Choroid plexus epithelial cell (primary cell): ENCODE data around the gene RAD21L1.

Experiments used
- DNase-seq: peaks from one replicate; pipeline ENCODE4 v3.0.0-alpha.2; 2010; ENCODE audit warnings: low read depth
- H3K4me3 ChIP-seq: 2 replicates; pipeline ENCODE4 v1.5.1; 2011; ENCODE audit warnings: low read depth, mild to moderate bottlenecking, control low read depth, low read length, moderate library complexity
- TF ChIP-seq, protein P1 (sequence below): conservative IDR thresholded peaks from 2 replicates; pipeline ENCODE4 v1.5.1; 2011; ENCODE audit warnings: low read depth, mild to moderate bottlenecking, control low read depth, inconsistent platforms, low read length, moderate library complexity

The RAD21L1 gene

GRCh38 chr20:1204576-1204975, 21.3 kb upstream of the RAD21L1 start:
- DNase-seq = no peak
- H3K4me3 ChIP-seq = no peak overlapping the region
- TF ChIP-seq, protein P1, sequence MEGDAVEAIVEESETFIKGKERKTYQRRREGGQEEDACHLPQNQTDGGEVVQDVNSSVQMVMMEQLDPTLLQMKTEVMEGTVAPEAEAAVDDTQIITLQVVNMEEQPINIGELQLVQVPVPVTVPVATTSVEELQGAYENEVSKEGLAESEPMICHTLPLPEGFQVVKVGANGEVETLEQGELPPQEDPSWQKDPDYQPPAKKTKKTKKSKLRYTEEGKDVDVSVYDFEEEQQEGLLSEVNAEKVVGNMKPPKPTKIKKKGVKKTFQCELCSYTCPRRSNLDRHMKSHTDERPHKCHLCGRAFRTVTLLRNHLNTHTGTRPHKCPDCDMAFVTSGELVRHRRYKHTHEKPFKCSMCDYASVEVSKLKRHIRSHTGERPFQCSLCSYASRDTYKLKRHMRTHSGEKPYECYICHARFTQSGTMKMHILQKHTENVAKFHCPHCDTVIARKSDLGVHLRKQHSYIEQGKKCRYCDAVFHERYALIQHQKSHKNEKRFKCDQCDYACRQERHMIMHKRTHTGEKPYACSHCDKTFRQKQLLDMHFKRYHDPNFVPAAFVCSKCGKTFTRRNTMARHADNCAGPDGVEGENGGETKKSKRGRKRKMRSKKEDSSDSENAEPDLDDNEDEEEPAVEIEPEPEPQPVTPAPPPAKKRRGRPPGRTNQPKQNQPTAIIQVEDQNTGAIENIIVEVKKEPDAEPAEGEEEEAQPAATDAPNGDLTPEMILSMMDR = no peak

GRCh38 chr20:1205802-1206201, 20.0 kb upstream of the RAD21L1 start:
- DNase-seq = no peak
- H3K4me3 ChIP-seq = no peak overlapping the region
- TF ChIP-seq, protein P1 = no peak

DNA sequence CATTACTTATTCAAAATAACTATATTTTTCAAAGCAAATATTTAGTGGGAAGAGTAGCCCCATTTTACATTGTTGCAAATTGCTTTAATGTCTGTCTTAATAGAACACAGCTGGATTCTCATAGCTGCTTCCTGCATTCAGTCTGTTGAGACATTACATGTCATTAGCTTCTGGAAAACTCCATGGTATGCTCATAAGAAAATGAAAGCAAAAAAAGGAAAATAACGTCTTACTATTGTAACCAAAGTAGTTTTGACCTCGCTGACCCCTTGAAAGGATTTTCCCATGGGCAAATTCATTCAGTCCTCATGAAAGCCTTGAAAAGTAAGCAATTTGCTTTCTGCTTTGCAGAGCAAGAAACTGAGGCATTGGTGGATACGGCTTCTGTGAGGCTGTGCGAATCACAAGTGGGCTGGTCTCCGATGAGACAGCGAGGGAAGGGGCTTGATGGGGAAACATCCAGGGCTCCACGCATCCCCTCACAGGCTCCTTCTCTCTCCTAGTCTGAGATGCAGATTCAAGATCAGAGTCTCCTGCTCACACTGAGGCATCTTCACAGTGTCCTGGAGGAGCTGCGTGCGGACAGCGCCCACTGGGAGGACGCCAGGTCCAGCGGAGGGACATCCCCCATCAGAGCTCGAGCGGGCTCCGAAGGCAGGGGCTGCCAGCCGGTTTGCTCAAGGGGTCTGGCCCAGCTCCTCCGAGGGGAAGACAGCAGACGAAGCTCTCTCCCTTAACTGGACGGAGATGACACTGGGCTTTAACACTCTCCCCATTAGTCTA, 19.3 kb upstream of the RAD21L1 start:
- no peak for DNase-seq
- TF ChIP-seq, protein P1 = no peak
- no peak overlapping the region for H3K4me3 ChIP-seq

GRCh38 chr20:1207293-1207878, 18.5 kb upstream of the RAD21L1 start:
- TF ChIP-seq, protein P1 = no peak
- DNase-seq = no peak
- H3K4me3 ChIP-seq = no peak overlapping the region

DNA sequence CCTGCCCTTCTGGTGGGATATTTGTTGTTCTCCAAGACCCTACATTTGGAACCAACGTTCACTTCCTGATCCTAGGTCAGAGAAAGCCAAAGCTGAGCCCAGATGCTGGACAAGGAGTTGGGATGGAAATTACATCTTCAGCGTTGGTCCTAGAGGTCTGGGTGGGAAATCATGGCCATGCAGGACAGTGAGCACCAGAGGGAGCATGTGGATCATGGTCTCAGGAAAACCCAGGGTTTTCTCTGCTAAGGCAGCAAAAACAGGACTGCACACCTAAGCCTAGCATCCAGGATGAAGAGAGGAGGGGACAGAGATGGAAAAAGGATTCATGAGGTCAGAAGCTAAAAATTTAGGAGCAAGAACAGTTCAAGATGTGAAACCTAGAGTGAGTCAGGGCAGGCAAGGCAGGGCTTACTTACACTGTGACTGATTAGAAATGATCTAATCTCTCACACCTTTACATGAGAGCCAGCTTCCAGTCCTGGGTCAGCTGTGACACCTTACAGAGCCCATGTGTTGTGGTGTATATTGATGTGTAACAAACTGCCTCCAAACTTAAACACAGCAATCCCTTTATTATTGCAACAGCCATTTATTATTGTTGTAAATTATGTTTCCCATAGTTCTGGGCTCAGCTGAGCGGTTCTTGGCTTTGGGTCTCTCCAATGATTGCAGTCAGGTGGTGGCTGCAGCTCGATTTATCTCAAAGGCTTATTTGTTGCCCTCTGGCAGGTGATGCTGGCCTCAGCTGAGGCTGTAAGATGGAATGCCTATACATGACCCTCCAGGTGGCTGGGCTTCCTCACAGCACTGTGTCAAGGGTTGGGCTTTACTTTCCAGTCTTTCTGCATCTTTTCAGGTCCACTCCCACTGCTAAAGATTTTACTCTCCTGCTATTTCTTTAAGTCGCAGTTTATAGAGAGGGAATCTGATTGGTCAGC, 16.1 kb upstream of the RAD21L1 start:
- TF ChIP-seq, protein P1 = peak; percentile 68
- H3K4me3 ChIP-seq = no peak overlapping the region
- DNase-seq = peak; percentile 45

GRCh38 chr20:1210501-1210900, 15.3 kb upstream of the RAD21L1 start:
- DNase-seq = peak; percentile 29

More at GRCh38 chr20:1210501-1210900, 15.3 kb upstream of the RAD21L1 start:
- H3K4me3 ChIP-seq = no peak overlapping the region
- TF ChIP-seq, protein P1 = no peak
